ENCODE data around the gene C1orf141. TPM values are rescaled to one million over a fixed set of nuclear protein-coding genes. Genes with fewer than 3 reads are reported as not detected.

Gene C1orf141
- total RNA-seq, 4 donors from 2014 or later = not detected

DNA sequence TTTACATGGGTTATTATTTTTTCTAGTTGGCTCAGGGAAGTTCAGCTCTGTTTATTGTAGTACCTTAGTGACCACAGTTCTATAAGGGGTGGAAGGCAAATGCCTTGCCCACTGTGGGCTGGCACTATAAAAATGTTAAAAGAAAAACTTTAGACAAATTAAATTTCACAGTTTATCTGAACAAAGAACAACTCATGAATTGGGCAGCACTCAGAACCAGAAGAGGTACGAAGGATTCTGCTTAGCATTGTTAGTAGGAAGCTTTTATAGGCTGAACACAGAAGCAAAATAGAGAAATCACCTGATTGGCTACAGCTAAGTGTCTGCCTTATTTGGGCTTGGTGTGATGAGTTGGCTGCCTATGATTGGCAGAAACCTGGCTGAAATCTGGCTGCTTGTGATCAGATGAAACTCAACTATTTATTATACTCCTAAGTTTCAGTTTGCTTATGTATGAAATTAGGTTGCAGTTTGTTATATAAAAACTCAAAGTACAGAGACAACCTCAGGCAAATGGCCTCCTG is 45.0 kb downstream of the C1orf141 start:
- Histone ChIP-seq H3K9me3 (no peaks in the 10 kb centered on the region), H3K36me3 (no peaks in the 10 kb centered on the region), H3K4me1 (no peaks in the 10 kb centered on the region), H3K27ac (replicated peaks in 1 of 4) (no peak overlapping the region), H3K4me3 (no peak overlapping the region), H3K27me3 (no peaks in the 10 kb centered on the region)
- intact Hi-C loops (cut with DNase I) = no loop called here
- WGBS = 91% methylated on average over 1 of the region's 1 CpG
- no peak for DNase-seq (ENCODE audit: extremely low spot score)
- no peak for TF ChIP-seq POLR2AphosphoS5 (IDR thresholded peaks at IDR 0.05)
- TF ChIP-seq, protein P1, sequence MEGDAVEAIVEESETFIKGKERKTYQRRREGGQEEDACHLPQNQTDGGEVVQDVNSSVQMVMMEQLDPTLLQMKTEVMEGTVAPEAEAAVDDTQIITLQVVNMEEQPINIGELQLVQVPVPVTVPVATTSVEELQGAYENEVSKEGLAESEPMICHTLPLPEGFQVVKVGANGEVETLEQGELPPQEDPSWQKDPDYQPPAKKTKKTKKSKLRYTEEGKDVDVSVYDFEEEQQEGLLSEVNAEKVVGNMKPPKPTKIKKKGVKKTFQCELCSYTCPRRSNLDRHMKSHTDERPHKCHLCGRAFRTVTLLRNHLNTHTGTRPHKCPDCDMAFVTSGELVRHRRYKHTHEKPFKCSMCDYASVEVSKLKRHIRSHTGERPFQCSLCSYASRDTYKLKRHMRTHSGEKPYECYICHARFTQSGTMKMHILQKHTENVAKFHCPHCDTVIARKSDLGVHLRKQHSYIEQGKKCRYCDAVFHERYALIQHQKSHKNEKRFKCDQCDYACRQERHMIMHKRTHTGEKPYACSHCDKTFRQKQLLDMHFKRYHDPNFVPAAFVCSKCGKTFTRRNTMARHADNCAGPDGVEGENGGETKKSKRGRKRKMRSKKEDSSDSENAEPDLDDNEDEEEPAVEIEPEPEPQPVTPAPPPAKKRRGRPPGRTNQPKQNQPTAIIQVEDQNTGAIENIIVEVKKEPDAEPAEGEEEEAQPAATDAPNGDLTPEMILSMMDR (IDR thresholded peaks at IDR 0.05) = no peak

DNA sequence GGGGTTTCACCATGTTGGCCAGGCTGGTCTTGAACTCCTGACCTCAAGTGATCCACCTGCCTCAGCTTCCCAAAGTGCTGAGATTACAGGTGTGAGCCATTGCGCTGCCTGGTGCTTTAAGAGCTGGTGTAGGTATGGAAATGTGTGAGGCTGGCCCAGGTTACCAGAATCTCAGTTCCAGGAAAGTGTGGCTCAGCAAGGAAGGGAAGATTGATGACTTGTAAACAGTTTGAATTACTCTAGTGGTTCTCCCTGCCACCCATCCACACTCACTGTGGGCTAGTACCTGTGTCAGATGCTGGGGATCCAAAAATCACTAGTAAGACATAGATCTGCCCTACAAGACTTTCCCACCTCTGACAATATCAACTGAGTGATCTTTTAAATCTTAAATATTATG is 46.3 kb downstream of the C1orf141 start:
- intact Hi-C loops (cut with DNase I) = no loop called here
- Histone ChIP-seq H3K9me3 (no peaks in the 10 kb centered on the region), H3K4me1 (no peaks in the 10 kb centered on the region), H3K27ac (replicated peaks in 1 of 4) (no peak overlapping the region), H3K36me3 (no peaks in the 10 kb centered on the region), H3K27me3 (no peaks in the 10 kb centered on the region), H3K4me3 (no peak overlapping the region)
- 89% methylated on average over 1 of the region's 1 CpG for WGBS
- no peak for TF ChIP-seq POLR2A (IDR thresholded peaks at IDR 0.05; ENCODE audit: low read depth)
- TF ChIP-seq EP300 (IDR thresholded peaks at IDR 0.05) = no peak
- TF ChIP-seq, protein P1 (IDR thresholded peaks at IDR 0.05) = no peak
- no peak for DNase-seq (ENCODE audit: extremely low spot score)

DNA sequence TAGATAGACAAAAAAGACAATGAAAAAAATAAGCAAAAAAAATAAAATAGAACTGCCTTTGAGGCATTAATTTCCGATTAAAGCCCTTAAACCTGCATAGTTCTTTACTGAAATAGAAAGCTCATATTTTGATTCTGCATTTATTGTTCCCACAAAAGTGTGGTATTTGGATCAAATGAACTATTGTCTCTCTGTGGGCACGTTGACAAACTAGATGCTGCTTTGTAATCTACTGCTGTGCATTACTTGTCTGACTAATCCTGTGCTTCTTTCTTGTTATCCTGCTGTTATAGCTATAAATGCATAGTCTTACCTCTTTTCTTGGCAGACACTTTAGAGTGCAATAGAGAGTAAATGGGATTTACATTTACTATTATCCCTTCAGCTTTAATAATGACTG is 49.4 kb downstream of the C1orf141 start:
- Histone ChIP-seq H3K9me3 (no peaks in the 10 kb centered on the region), H3K27ac (replicated peaks in 1 of 4) (no peak overlapping the region), H3K27me3 (no peaks in the 10 kb centered on the region), H3K36me3 (no peaks in the 10 kb centered on the region), H3K4me3 (no peak overlapping the region), H3K4me1 (no peaks in the 10 kb centered on the region)
- no peak for DNase-seq (ENCODE audit: extremely low spot score)
- 30% methylated on average over 2 of the region's 2 CpGs for WGBS
- intact Hi-C loops (cut with DNase I) = no loop called here
- no peak for TF ChIP-seq POLR2A (IDR thresholded peaks at IDR 0.05; ENCODE audit: low read depth)
- no peak for TF ChIP-seq POLR2AphosphoS5 (IDR thresholded peaks at IDR 0.05)
- TF ChIP-seq, protein P1 (IDR thresholded peaks at IDR 0.05) = no peak
- no peak for TF ChIP-seq EP300 (IDR thresholded peaks at IDR 0.05)

DNA sequence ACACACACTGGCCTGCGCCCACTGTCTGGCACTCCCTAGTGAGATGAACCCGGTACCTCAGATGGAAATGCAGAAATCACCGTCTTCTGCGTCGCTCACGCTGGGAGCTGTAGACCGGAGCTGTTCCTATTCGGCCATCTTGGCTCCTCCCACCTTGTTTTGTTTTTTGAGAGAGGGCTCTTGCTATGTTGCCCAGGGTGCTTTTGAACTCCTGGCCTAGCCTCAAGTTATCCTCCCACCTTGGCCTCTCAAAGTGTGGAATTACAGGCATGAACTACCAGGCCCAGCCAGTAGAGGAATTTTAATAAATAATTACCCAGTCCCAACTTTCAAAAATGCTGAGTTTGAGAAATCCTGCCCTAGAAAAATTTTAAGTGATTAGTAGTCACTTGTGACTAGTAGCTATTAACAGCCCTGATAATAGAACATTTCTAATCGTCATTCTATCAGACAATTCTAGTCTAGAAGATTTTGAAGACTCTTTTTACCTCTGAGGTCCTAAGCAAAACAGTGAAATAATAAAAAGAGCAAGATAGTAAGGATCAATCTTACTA is 49.9 kb downstream of the C1orf141 start:
- no peaks in the 10 kb centered on the region for H3K27me3 ChIP-seq
- no peak for TF ChIP-seq POLR2A (IDR thresholded peaks at IDR 0.05; ENCODE audit: low read depth)
- TF ChIP-seq POLR2AphosphoS5 (IDR thresholded peaks at IDR 0.05) = no peak
- no peak overlapping the region for H3K4me3 ChIP-seq
- intact Hi-C loops (cut with DNase I) = no loop called here
- no peaks in the 10 kb centered on the region for H3K36me3 ChIP-seq
- no peak for DNase-seq (ENCODE audit: extremely low spot score)
- H3K4me1 ChIP-seq = no peaks in the 10 kb centered on the region
- no peak overlapping the region for H3K27ac ChIP-seq (replicated peaks in 1 of 4)
- no peaks in the 10 kb centered on the region for H3K9me3 ChIP-seq
- 94% methylated on average over 7 of the region's 9 CpGs for WGBS

DNA sequence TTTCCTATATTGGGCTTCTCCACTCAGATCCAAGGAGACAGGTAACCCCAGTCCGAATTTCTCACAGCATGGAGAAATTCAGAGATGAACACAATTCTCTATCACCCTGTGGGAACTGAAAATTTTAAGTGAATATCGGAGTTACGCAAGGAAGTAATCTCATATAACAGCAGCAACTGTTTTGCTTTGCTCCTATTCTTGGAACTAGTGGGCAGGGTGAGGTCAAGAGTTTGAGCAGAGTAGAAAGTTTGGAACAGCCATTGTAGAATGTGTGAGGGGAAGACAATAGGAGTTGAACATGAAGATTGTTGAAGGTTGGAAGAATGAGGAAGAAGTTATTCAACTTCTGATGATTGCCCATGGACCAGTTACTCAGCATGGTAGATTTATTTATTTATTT is 56.5 kb downstream of the C1orf141 start:
- Histone ChIP-seq H3K4me1 (no peaks in the 10 kb centered on the region), H3K27me3 (no peaks in the 10 kb centered on the region), H3K27ac (replicated peaks in 1 of 4) (no peak overlapping the region), H3K4me3 (no peak overlapping the region), H3K36me3 (no peaks in the 10 kb centered on the region), H3K9me3 (no peaks in the 10 kb centered on the region)
- 97% methylated on average over 3 of the region's 3 CpGs for WGBS
- TF ChIP-seq POLR2A (IDR thresholded peaks at IDR 0.05; ENCODE audit: low read depth) = no peak
- TF ChIP-seq EP300 (IDR thresholded peaks at IDR 0.05) = no peak
- TF ChIP-seq POLR2AphosphoS5 (IDR thresholded peaks at IDR 0.05) = no peak
- TF ChIP-seq, protein P1 (IDR thresholded peaks at IDR 0.05) = no peak
- intact Hi-C loops (cut with DNase I) = no loop called here
- no peak for DNase-seq (ENCODE audit: extremely low spot score)
